ENCODE results near the gene ZNF554.
"Not testable (repeated sequence)": the region's sequence is repeated elsewhere in the genome, so short reads cannot be mapped to it uniquely, and the experiment has no call there.

The ZNF554 gene

GRCh38 chr19:2791440-2791839, 28.2 kb upstream of the ZNF554 start:
- DNase-seq, result no peak

GRCh38 chr19:2791876-2792275, 27.8 kb upstream of the ZNF554 start:
- DNase-seq, result no peak

- DNase-seq, result not testable (repeated sequence)
These were observed 27.0 kb upstream of the ZNF554 start for GRCh38 chr19:2792666-2793065.

GRCh38 chr19:2793126-2793525, 26.5 kb upstream of the ZNF554 start:
- DNase-seq, result no peak

- no peak for DNase-seq
These were observed 26.1 kb upstream of the ZNF554 start for GRCh38 chr19:2793577-2793976.

- no peak for DNase-seq
These were observed 23.6 kb upstream of the ZNF554 start for GRCh38 chr19:2795827-2796658.

GRCh38 chr19:2796659-2797266, 22.9 kb upstream of the ZNF554 start:
- DNase-seq, result no peak

- DNase-seq, result no peak
These were observed 22.4 kb upstream of the ZNF554 start for GRCh38 chr19:2797280-2797679.

- no peak for DNase-seq
These were observed 21.4 kb upstream of the ZNF554 start for GRCh38 chr19:2798158-2798685.

- DNase-seq, result no peak
These were observed 20.9 kb upstream of the ZNF554 start for GRCh38 chr19:2798733-2799132.

- DNase-seq, result no peak
These were observed 20.2 kb upstream of the ZNF554 start for GRCh38 chr19:2799273-2800020.

- DNase-seq, result no peak
These were observed 19.2 kb upstream of the ZNF554 start for GRCh38 chr19:2800506-2800905.

GRCh38 chr19:2802826-2803225, 16.8 kb upstream of the ZNF554 start:
- DNase-seq, result no peak

GRCh38 chr19:2803486-2804155, 16.0 kb upstream of the ZNF554 start:
- DNase-seq, result no peak

- DNase-seq, result no peak
These were observed 15.3 kb upstream of the ZNF554 start for GRCh38 chr19:2804156-2805004.

- DNase-seq, result no peak
These were observed 14.3 kb upstream of the ZNF554 start for GRCh38 chr19:2805261-2805900.

- no peak for DNase-seq
These were observed 13.5 kb upstream of the ZNF554 start for GRCh38 chr19:2805991-2806649.

- DNase-seq, result no peak
These were observed 12.8 kb upstream of the ZNF554 start for GRCh38 chr19:2806736-2807378.

GRCh38 chr19:2807379-2808128, 12.1 kb upstream of the ZNF554 start:
- no peak for DNase-seq
